DND-41 (cell line): ENCODE data around the gene INSL6.

Source experiments
- ATAC-seq: fragments of 200-7000 bp; cut with Tn5 transposase; 3 replicates; pipeline ENCODE4 v1.9.1; 2021; ENCODE audit warnings: low read depth; ENCODE audit not compliant: insufficient read depth
- DNase-seq: peaks from one replicate; pipeline ENCODE4 v3.0.0-alpha.2; 2020
- H2AFZ ChIP-seq: 2 replicates; pipeline ENCODE4 v1.6.0; 2012; ENCODE audit warnings: low read depth, low read length
- H3K27ac ChIP-seq: 2 replicates; pipeline ENCODE4 v1.5.1; 2012; ENCODE audit warnings: low read length, inconsistent platforms
- H3K27me3 ChIP-seq: fragments of 200-600 bp; sonication (generic); 2 replicates; pipeline ENCODE4 v1.6.0; 2012; ENCODE audit warnings: low read length, mild to moderate bottlenecking, inconsistent platforms; ENCODE audit not compliant: insufficient read depth, poor library complexity
- H3K36me3 ChIP-seq: 2 replicates; pipeline ENCODE4 v1.5.1; 2012; ENCODE audit warnings: low read length, inconsistent platforms; ENCODE audit not compliant: insufficient read depth
- H3K4me1 ChIP-seq: 2 replicates; pipeline ENCODE4 v1.5.1; 2012; ENCODE audit warnings: mild to moderate bottlenecking, low read length; ENCODE audit not compliant: insufficient read depth
- H3K4me2 ChIP-seq: 2 replicates; pipeline ENCODE4 v1.6.0; 2012; ENCODE audit warnings: mild to moderate bottlenecking, moderate library complexity, low read length, inconsistent platforms; ENCODE audit not compliant: insufficient read depth
- H3K4me3 ChIP-seq, 2 experiments: fragments of 200-600 bp in 1 of 2; shearing (Covaris generic) in 1 of 2; 2 replicates each; pipeline ENCODE4 v1.5.1; 2012 to 2016; ENCODE audit warnings: inconsistent platforms in 2 of 2, low read length in 2 of 2, mild to moderate bottlenecking in 2 of 2, low read depth in 1 of 2, moderate library complexity in 1 of 2
- H3K79me2 ChIP-seq: 2 replicates; pipeline ENCODE4 v1.6.0; 2012; ENCODE audit warnings: low read length, inconsistent platforms; ENCODE audit not compliant: insufficient read depth
- H3K9ac ChIP-seq: 2 replicates; pipeline ENCODE4 v1.6.0; 2012; ENCODE audit warnings: low read depth, mild to moderate bottlenecking, inconsistent platforms, low read length, moderate library complexity
- H3K9me3 ChIP-seq: 2 replicates; pipeline ENCODE4 v1.5.1; 2012; ENCODE audit warnings: low read length, moderate library complexity, mild to moderate bottlenecking, inconsistent platforms; ENCODE audit not compliant: insufficient read depth, severe bottlenecking
- H4K20me1 ChIP-seq: 2 replicates; pipeline ENCODE4 v1.6.0; 2012; ENCODE audit warnings: low read length; ENCODE audit not compliant: insufficient read depth
- EZH2 ChIP-seq: IDR thresholded peaks from 3 replicates; pipeline ENCODE4 v1.6.1; 2012; ENCODE audit warnings: borderline replicate concordance, low read depth, mild to moderate bottlenecking, moderate library complexity, low read length, inconsistent platforms; ENCODE audit not compliant: severe bottlenecking
- TF ChIP-seq, protein P1 (sequence below): IDR thresholded peaks from 2 replicates; pipeline ENCODE4 v1.5.1; 2012; ENCODE audit warnings: borderline replicate concordance, low read length, moderate library complexity, mild to moderate bottlenecking; ENCODE audit not compliant: poor library complexity, severe bottlenecking; ENCODE audit errors: extremely low read depth

The INSL6 gene

GRCh38 chr9:5185220-5185840, at the start of gene INSL6:
Gene INSL6 (minus strand): TSS chr9:5185639. CDS start chr9:5185602, 37 bp downstream.
- H2AFZ ChIP-seq: no peak within 1 kb of the TSS
- no peak for ATAC-seq
- no peak within 1 kb of the TSS for H3K9ac ChIP-seq
- H3K4me2 ChIP-seq: no peak within 1 kb of the TSS
- no peaks in the 10 kb centered on the region for H3K27me3 ChIP-seq
- H3K36me3 ChIP-seq: no peaks in the 10 kb centered on the region
- no peak within 1 kb of the TSS for H3K27ac ChIP-seq
- H3K4me3 ChIP-seq: no peak within 1 kb of the TSS
- no peaks in the 10 kb centered on the region for H3K9me3 ChIP-seq
- no peaks in the 10 kb centered on the region for H3K79me2 ChIP-seq
- no peak for DNase-seq
- TF ChIP-seq EZH2: no peak
- TF ChIP-seq, protein P1, sequence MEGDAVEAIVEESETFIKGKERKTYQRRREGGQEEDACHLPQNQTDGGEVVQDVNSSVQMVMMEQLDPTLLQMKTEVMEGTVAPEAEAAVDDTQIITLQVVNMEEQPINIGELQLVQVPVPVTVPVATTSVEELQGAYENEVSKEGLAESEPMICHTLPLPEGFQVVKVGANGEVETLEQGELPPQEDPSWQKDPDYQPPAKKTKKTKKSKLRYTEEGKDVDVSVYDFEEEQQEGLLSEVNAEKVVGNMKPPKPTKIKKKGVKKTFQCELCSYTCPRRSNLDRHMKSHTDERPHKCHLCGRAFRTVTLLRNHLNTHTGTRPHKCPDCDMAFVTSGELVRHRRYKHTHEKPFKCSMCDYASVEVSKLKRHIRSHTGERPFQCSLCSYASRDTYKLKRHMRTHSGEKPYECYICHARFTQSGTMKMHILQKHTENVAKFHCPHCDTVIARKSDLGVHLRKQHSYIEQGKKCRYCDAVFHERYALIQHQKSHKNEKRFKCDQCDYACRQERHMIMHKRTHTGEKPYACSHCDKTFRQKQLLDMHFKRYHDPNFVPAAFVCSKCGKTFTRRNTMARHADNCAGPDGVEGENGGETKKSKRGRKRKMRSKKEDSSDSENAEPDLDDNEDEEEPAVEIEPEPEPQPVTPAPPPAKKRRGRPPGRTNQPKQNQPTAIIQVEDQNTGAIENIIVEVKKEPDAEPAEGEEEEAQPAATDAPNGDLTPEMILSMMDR: no peak
- H4K20me1 ChIP-seq: no peaks in the 10 kb centered on the region
- peaks cover 6% of the 10 kb centered on the region; the same call in 1 of the 2 replicates for H3K4me1 ChIP-seq

DNA sequence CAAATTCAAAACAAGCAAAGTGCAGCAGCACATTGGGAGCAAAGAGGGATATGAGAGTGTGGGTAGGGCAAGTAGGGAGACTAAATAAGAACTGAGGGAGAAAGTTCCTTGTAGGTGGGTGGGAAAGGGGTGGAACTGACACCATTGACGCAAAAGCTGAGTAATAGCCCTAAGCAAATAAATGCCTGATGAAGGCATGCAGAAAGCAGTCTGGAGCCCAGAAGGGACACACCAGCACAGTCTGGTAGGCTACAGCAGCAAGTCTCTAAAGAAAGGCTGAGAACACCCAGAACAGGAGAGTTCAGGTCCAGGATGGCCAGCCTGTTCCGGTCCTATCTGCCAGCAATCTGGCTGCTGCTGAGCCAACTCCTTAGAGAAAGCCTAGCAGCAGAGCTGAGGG, 45.8 kb upstream of the INSL6 start, which contains the start of gene INSL4:
INSL4 (plus strand) TSS at position 208 of the 400 bp plus-strand sequence; CDS start at position 313, 105 bp downstream.
- ATAC-seq: no peak

GRCh38 chr9:5230554-5230953, 45.1 kb upstream of the INSL6 start:
- Histone ChIP-seq H3K4me3 (no peak overlapping the region), H3K27ac (no peak overlapping the region), H3K27me3 (no peaks in the 10 kb centered on the region), H2AFZ (no peak overlapping the region), H4K20me1 (no peaks in the 10 kb centered on the region), H3K4me2 (no peak overlapping the region), H3K9ac (no peak overlapping the region), H3K79me2 (no peaks in the 10 kb centered on the region), H3K36me3 (no peaks in the 10 kb centered on the region), H3K9me3 (no peaks in the 10 kb centered on the region), H3K4me1 (no peaks in the 10 kb centered on the region)
- no peak for DNase-seq
- ATAC-seq: no peak
- TF ChIP-seq EZH2: no peak
- TF ChIP-seq, protein P1: no peak

More for the DNA sequence above, 45.8 kb upstream of the INSL6 start, which contains the start of gene INSL4:
- Histone ChIP-seq H3K27me3 (no peaks in the 10 kb centered on the region), H3K4me1 (no peaks in the 10 kb centered on the region), H3K9ac (no peak within 1 kb of the TSS), H3K9me3 (no peaks in the 10 kb centered on the region), H2AFZ (no peak within 1 kb of the TSS), H3K4me3 (no peak within 1 kb of the TSS), H3K4me2 (no peak within 1 kb of the TSS), H4K20me1 (no peaks in the 10 kb centered on the region), H3K36me3 (no peaks in the 10 kb centered on the region), H3K79me2 (no peaks in the 10 kb centered on the region), H3K27ac (no peak within 1 kb of the TSS)
- TF ChIP-seq, protein P1: no peak
- TF ChIP-seq EZH2: no peak
- no peak for DNase-seq
